Central memory CD8-positive, alpha-beta T cell (primary cell): ENCODE measurements around the gene TIPARP.
"Not testable (repeated sequence)": the region's sequence is repeated elsewhere in the genome, so short reads cannot be mapped to it uniquely, and the experiment has no call there.

Experiments
- ATAC-seq: fragments of 150-1000 bp; cut with Tn5 transposase; replicated peaks from 2 replicates; pipeline ENCODE4 v1.10.0; 2022; ENCODE audit warnings: mild to moderate bottlenecking, moderate FRiP score, moderate number of reproducible peaks; ENCODE audit not compliant: poor library complexity, severe bottlenecking; ENCODE audit errors: extremely low read depth
- DNase-seq, 2 donors: peaks; one replicate each; pipeline ENCODE4 v3.0.0; 2021; ENCODE audit warnings: low spot score in 2 of 2
- H3K27ac Mint-ChIP-seq: one replicate; pipeline ENCODE4 v1.8.0; 2022; ENCODE audit warnings: low read depth, mild to moderate bottlenecking, moderate library complexity, mixed read lengths
- H3K27me3 Mint-ChIP-seq: one replicate; pipeline ENCODE4 v1.8.0; 2022; ENCODE audit warnings: mixed read lengths
- H3K36me3 Mint-ChIP-seq: one replicate; pipeline ENCODE4 v1.8.0; 2022; ENCODE audit warnings: mild to moderate bottlenecking, moderate library complexity, mixed read lengths; ENCODE audit not compliant: insufficient read depth
- H3K4me1 Mint-ChIP-seq: one replicate; pipeline ENCODE4 v1.8.0; 2022; ENCODE audit warnings: mixed read lengths
- H3K4me3 Mint-ChIP-seq: one replicate; pipeline ENCODE4 v1.8.0; 2022; ENCODE audit warnings: mild to moderate bottlenecking, moderate library complexity, mixed read lengths
- H3K9me3 Mint-ChIP-seq: one replicate; pipeline ENCODE4 v1.8.0; 2022; ENCODE audit warnings: mixed read lengths

The TIPARP gene

GRCh38 chr3:156729460-156730179, 55.2 kb downstream of the TIPARP start:
- Mint-ChIP-seq H3K27me3 (no peaks in the 10 kb centered on the region), H3K36me3 (no peaks in the 10 kb centered on the region), H3K9me3 (no peaks in the 10 kb centered on the region), H3K27ac (no peak overlapping the region), H3K4me3 (no peak overlapping the region), H3K4me1 (no peaks in the 10 kb centered on the region)
- ATAC-seq (no peak), DNase-seq (no peak)

GRCh38 chr3:156731813-156732212, 57.4 kb downstream of the TIPARP start:
- Mint-ChIP-seq H3K9me3 (no peaks in the 10 kb centered on the region), H3K27me3 (no peaks in the 10 kb centered on the region), H3K36me3 (no peaks in the 10 kb centered on the region), H3K4me1 (no peaks in the 10 kb centered on the region), H3K27ac (no peak overlapping the region), H3K4me3 (no peak overlapping the region)
- no peak for DNase-seq
- no peak for ATAC-seq

GRCh38 chr3:156732261-156732660, 57.9 kb downstream of the TIPARP start:
- no peaks in the 10 kb centered on the region for H3K9me3 Mint-ChIP-seq
- H3K27ac Mint-ChIP-seq, result no peak overlapping the region
- ATAC-seq (no peak), DNase-seq (no peak)
- H3K4me1 Mint-ChIP-seq, result no peaks in the 10 kb centered on the region
- no peak overlapping the region for H3K4me3 Mint-ChIP-seq
- peaks cover 2% of the 10 kb centered on the region for H3K36me3 Mint-ChIP-seq
- no peaks in the 10 kb centered on the region for H3K27me3 Mint-ChIP-seq

GRCh38 chr3:156732715-156733421, 58.5 kb downstream of the TIPARP start:
- no peaks in the 10 kb centered on the region for H3K9me3 Mint-ChIP-seq
- H3K27ac Mint-ChIP-seq, result no peak overlapping the region
- ATAC-seq (no peak), DNase-seq (no peak)
- no peaks in the 10 kb centered on the region for H3K27me3 Mint-ChIP-seq
- no peak overlapping the region for H3K4me3 Mint-ChIP-seq
- no peaks in the 10 kb centered on the region for H3K4me1 Mint-ChIP-seq
- H3K36me3 Mint-ChIP-seq, result peaks cover 2% of the 10 kb centered on the region

- H3K36me3 Mint-ChIP-seq, DNase-seq, H3K9me3 Mint-ChIP-seq, H3K27ac Mint-ChIP-seq, H3K27me3 Mint-ChIP-seq, H3K4me3 Mint-ChIP-seq, ATAC-seq, H3K4me1 Mint-ChIP-seq: not testable (repeated sequence)
Observed at GRCh38 chr3:156734661-156735060, 60.3 kb downstream of the TIPARP start.

- no peak overlapping the region for H3K4me3 Mint-ChIP-seq
- DNase-seq (no peak), ATAC-seq (no peak)
- H3K4me1 Mint-ChIP-seq, result no peaks in the 10 kb centered on the region
- no peaks in the 10 kb centered on the region for H3K9me3 Mint-ChIP-seq
- H3K27me3 Mint-ChIP-seq, result no peaks in the 10 kb centered on the region
- H3K36me3 Mint-ChIP-seq, result peaks cover 2% of the 10 kb centered on the region
- H3K27ac Mint-ChIP-seq, result no peak overlapping the region
Observed at GRCh38 chr3:156735471-156735870, 61.1 kb downstream of the TIPARP start.

GRCh38 chr3:156737049-156737448, 62.7 kb downstream of the TIPARP start:
- not testable (repeated sequence) for H3K27ac Mint-ChIP-seq, H3K9me3 Mint-ChIP-seq, H3K27me3 Mint-ChIP-seq, DNase-seq, H3K4me1 Mint-ChIP-seq, H3K4me3 Mint-ChIP-seq, ATAC-seq, H3K36me3 Mint-ChIP-seq

GRCh38 chr3:156738251-156738650, 63.9 kb downstream of the TIPARP start:
- ATAC-seq, result no peak
- Mint-ChIP-seq H3K4me1 (no peaks in the 10 kb centered on the region), H3K27me3 (no peaks in the 10 kb centered on the region), H3K4me3 (no peak overlapping the region), H3K36me3 (peaks cover 2% of the 10 kb centered on the region), H3K27ac (no peak overlapping the region), H3K9me3 (no peaks in the 10 kb centered on the region)
- no peak for DNase-seq

- peaks cover 2% of the 10 kb centered on the region for H3K36me3 Mint-ChIP-seq
- no peaks in the 10 kb centered on the region for H3K27me3 Mint-ChIP-seq
- DNase-seq (no peak), ATAC-seq (no peak)
- no peak overlapping the region for H3K4me3 Mint-ChIP-seq
- no peak overlapping the region for H3K27ac Mint-ChIP-seq
- H3K4me1 Mint-ChIP-seq, result no peaks in the 10 kb centered on the region
- H3K9me3 Mint-ChIP-seq, result no peaks in the 10 kb centered on the region
Observed at GRCh38 chr3:156739976-156740375, 65.6 kb downstream of the TIPARP start.

GRCh38 chr3:156740581-156740980, 66.2 kb downstream of the TIPARP start:
- not testable (repeated sequence) for H3K36me3 Mint-ChIP-seq, H3K27me3 Mint-ChIP-seq, H3K27ac Mint-ChIP-seq, H3K4me1 Mint-ChIP-seq, H3K9me3 Mint-ChIP-seq, ATAC-seq, H3K4me3 Mint-ChIP-seq, DNase-seq

- Mint-ChIP-seq H3K9me3 (no peaks in the 10 kb centered on the region), H3K27ac (no peak overlapping the region), H3K4me1 (no peaks in the 10 kb centered on the region), H3K36me3 (peaks cover 2% of the 10 kb centered on the region), H3K4me3 (no peak overlapping the region), H3K27me3 (no peaks in the 10 kb centered on the region)
- ATAC-seq, result no peak
- no peak for DNase-seq
Observed at GRCh38 chr3:156741935-156742334, 67.5 kb downstream of the TIPARP start.

- no peaks in the 10 kb centered on the region for H3K27me3 Mint-ChIP-seq
- H3K9me3 Mint-ChIP-seq, result no peaks in the 10 kb centered on the region
- H3K27ac Mint-ChIP-seq, result no peak overlapping the region
- no peak for ATAC-seq
- no peaks in the 10 kb centered on the region for H3K4me1 Mint-ChIP-seq
- H3K4me3 Mint-ChIP-seq, result no peak overlapping the region
- no peak for DNase-seq
- H3K36me3 Mint-ChIP-seq, result no peaks in the 10 kb centered on the region
Observed at GRCh38 chr3:156742401-156742800, 68.0 kb downstream of the TIPARP start.

GRCh38 chr3:156743859-156744258, 69.5 kb downstream of the TIPARP start:
- DNase-seq (no peak), ATAC-seq (no peak)
- Mint-ChIP-seq H3K4me3 (no peak overlapping the region), H3K27ac (no peak overlapping the region), H3K4me1 (no peaks in the 10 kb centered on the region), H3K36me3 (no peaks in the 10 kb centered on the region), H3K9me3 (no peaks in the 10 kb centered on the region), H3K27me3 (no peaks in the 10 kb centered on the region)
